HG02798 (cell line): ENCODE measurements around the gene STRBP.

Experiments used
- ATAC-seq: cut with Tn5 transposase; IDR thresholded peaks from one replicate; pipeline ENCODE4 v1.9.1; 2021; ENCODE audit warnings: mild to moderate bottlenecking; ENCODE audit not compliant: unreplicated experiment, poor library complexity

STRBP gene

DNA sequence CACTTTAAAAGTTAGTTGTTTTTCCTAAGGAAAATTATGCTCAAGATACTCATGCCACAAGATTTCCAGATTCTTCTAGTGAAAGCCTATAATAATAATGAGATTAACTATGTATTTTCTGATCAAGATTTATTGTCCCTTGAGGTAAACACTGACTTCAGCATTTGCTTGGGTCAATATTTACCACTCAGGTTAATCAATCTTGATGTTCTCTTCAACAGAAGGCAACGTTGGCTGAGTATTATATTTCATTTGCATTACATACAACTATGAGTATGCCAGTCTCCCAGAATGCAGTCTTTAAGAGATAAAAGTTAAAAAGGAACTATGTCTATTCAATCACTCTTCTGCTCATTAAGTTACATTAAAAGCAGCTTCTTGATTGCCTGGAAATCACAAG lies 119.3 kb downstream of the STRBP start:
- ATAC-seq: no peak

DNA sequence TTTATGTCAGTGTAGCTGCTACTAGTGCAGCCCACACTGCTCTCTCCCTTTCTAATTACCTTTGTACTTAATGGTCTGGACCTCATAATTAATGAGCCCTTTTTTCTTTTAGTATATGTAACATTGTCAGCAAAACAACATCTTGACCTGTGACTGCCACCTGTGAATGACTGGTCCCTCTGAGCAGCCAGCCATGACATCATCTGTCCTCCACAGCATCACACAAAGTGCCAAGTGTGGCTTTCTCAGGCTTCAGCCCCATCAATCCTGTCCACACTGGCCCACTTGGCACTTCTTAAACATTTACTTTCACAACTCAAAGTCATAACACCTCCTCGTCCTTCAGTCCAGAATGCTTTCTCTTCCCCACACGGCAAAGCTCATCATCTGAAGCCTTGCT lies 130.2 kb downstream of the STRBP start:
- ATAC-seq: no peak

DNA sequence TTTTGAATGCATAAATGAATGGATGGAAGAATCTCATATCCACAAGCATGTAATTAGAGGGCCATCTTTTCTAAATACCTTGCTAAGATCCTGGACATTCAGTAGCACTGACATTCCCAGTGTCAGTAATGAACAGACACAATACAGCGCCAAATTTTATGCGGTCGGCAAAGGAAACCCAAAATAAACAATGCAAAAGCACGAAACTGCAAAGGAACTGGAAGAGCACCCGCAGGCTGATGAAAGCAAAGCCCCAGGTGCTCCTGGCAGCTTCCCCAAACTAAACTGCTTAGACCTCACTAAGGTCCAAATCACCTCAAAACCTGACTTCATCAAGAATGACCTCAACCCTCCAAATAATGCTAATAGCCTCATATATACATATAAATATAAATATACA lies 133.0 kb downstream of the STRBP start:
- no peak for ATAC-seq

DNA sequence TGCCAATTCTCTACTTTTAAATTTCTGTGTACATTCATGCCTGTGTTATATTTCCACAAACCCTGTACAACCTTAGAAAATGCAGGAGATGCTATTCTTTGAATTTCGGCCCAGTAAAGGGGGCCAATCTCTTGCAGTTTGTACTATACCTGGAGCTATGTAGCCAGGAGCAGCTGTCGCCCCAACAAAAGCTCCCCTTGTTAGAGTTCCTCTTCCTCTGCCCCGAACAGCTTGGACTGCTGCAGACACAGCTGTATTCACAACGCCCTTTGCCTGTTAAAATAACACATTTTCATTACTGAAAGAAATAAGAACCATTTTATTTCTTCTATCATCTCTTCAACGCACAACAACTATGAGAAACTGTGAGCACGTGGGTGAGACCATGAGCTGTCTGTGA lies 135.7 kb downstream of the STRBP start:
- no peak for ATAC-seq

DNA sequence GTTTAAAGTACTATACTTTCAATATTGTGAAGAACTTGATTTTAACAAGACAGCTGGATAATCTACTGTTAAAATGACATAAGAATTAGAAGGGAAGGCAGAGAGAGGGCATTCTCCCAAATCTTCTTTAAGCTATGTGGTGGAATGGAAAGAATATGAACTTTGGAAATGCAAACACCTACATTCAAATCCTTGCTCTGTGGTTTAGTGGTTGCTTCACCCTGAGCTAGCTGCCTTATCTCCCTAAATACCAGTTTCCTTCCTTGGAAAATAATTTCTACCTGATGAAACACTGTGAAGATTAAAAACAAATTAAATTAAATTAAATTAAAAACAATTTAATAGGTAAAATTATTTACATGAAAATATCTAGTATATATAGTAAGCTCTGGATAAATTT lies 136.4 kb downstream of the STRBP start:
- ATAC-seq: no peak

DNA sequence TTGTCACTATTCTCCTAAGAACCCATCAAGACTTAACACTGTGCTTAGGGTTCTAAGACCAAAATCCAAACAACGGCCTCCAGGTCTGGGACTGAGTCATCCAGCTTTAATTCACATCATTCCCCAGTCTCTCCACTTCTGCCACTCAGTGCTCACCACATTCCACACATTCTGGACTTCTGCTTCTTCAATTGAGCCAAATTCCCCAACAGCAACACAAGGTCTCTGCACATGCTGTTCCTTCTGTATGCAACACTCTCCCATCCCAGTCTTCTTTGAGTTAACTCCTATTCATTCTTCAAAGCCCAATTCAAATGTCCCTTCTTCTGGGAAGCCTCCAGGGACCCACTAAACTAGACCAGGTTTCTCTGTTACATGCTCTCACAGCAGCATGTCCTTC lies 137.1 kb downstream of the STRBP start:
- ATAC-seq: no peak

DNA sequence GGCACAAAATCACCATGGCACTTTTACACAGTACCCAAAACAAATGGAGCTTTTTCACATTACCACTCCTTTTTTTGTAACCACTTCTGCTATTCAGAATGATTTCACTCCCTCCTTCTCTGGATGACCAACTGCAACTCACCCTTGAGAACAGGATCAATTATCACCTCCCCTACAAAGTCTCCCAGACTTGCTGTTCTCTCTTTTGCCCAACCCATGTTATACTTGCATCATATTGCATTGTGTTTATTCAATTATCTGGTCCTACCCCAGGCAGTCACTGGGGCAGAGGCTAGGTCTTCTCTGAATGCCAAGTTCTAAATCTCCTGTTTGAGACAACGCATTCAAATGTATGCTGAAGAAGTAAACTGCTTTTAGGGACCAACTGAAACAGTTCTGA lies 139.0 kb downstream of the STRBP start:
- no peak for ATAC-seq

DNA sequence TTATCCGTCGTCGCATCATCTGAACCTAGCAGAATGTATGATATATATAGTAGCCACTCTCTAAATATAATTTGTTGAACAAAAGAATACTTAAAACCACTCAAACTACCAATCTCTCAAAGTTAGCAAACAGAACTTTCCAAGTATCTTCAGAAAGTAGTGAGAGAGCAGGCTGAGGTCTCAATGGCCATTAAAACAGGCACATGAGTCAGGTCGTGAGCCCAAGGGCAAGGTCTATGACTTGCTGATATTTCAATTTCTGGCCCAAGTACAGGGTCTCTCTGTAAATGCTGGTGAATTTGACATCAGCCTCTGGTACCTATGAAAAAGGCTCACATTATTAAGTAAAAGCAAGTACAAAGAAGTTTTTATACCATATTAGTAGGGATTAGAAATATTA lies 139.8 kb downstream of the STRBP start:
- no peak for ATAC-seq

DNA sequence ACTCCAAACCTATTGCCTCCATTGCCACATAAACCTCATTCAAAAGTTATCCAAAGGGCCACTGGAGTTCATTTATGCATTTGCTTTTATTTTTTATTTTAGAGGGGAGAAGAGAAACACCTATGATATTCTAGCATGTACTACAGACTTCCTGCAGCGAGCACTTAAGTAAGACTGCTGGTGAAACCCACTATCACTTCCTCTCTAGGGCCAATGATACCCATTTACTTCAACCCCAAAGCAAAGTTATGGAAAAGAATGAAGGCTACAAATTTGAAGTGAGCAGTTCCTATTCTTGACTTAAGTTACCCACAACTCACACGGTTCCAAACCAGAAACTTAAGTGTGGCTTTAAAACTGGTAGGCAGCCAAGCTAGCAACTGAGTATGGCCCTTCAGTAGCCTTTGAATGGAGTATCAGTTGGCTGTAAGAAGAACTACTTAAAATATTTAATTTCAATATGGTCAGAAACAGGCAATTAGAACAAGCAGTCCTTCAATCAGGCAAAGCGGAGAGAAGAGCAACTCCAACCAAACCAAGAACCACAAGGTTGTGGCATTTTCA lies 140.8 kb downstream of the STRBP start:
- ATAC-seq: no peak

DNA sequence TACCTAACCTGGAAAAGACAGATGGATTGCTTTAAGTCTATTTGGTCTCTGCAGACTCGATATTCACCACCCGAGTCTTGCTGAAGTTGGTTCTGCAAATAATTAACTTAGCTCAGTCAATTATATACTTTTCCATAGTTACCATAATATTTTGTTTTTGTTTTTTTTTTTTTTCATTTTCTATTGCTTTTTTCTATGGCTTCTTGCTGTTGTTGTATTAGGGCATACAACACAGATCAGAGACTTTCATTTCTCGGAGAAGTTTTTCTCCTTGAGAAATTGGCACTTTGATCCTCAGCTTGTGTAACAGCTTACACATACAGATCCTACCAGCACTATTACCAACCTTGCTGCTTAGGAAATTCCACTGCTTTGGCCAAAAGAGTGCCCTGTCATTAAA lies 146.9 kb downstream of the STRBP start:
- no peak for ATAC-seq

DNA sequence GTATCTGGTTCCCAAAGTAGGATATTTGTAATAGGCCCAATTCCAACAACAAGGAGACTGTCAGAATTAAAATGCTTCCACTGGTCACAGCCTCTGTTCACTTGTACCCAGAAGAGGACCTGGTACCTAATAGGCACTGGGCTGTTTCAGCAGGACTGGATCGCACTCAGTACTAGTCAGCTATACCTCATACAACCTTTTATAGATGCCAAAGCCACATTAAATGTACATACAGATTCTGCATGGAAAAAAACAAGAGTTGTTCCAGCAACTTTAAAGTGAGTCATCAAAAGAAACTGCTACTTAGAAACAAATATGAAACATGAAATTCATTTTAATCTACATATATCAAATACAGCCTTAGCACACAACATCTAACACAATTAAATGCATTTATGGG lies 147.4 kb downstream of the STRBP start:
- ATAC-seq: no peak

DNA sequence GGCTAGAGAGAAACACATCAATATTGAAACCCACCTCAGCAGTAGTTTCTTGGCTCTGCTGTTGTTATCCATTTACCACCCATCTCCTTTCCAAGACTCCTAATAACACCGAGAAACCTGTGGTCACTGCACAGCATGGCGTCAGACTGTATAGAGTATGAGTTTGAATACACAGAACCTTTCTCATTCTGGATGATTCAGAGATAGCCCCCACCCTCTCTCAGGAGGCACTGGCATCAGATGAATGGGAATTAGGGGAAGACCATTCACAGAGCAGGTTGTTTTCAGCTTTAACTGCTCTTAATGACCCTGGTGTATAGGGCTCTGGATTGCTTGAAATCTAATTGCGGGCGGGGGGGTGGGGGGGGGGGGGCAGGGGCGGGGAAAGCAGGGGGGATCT lies 148.3 kb downstream of the STRBP start:
- ATAC-seq: no peak

DNA sequence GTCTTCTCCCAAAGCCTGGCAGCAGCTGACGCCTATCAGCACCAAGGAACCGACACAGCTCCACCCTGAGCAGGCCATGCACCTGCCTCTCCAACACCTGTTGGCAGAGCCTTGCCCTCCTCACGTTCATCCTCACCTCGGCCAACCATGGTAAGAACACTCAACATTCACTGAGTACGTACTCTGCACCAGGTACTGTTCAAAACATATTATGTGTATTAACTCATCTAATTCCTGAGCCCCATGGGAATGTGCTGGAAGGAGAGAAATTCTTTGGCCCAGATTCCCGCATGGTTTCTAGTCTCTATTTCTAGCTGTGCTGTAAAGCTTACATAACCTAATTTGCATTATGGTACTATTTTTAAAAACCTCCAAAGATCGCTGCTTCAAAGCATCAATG lies 148.8 kb downstream of the STRBP start:
- no peak for ATAC-seq

DNA sequence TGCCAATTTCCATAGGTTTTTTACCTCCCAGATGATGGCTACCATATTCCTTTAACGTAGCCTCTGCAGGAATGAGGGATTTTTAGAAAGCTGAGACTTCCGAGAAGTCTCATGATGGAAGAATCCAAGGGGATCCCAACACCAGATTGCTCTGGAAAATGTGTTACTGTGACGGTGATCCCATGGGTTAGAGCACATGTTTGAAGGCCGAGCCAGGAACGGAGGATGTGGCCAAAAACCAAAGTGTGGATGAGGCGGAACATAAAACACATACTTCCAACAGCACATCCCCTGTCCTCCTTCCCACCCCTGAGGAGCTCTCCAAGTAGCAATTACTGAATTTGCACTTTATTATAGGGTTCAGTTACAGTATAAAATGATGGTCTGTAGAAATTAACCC lies 152.3 kb downstream of the STRBP start:
- ATAC-seq: no peak

DNA sequence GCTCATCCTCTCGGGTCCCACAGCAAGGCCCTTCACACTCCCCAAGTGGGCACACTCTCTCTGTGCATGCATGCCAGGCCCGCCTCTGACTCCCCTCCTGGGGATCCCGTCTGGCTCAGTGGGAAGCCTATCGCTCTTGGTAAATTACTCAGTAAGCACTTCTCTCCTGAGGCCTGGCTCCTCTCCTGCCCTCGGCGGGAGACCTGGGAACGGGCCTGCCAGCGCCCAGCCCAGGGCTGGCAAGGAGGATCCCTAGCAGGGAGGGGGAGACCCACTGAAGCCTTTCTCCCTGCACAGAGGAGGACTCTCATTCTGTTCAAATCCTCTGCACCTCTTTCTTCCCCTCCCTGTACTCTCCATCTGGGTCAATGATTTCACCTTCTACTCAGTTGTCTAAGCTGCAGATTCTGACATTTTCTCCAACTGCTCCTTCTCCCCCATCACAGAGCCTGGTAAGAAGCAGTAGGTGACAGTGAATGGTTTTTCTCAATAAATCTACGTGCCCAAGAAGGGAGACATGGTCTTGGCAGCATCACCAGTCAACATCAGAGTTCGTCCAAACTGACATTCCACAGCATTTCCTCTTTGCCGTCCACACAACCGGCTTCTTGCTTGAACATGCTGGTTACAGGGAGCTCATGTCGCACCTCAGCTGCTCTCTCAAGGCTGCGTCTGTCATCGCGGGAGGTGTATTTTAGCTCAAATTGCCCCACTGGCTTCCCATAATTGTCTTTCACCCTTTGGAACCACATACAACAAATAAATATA lies 153.1 kb downstream of the STRBP start:
- no peak for ATAC-seq

DNA sequence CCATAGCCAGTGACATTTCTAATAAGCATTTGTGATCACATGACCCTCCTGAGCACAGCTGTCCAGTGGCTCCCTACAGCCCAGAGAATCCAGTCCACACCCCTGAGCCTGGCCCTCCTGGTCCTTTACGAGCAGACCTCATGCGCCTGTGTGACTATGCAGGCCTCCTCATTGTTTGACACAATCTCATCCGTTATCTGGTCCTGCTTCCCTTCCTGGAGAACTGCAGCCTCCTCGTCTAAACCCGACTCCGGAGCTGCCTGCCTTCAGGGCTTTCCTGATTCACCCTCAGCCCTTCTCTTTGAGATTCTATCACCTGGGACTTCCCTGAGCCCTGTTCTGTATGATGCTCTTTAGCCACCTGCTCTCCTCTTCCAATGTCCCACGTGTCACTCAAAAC lies 155.2 kb downstream of the STRBP start:
- no peak for ATAC-seq

DNA sequence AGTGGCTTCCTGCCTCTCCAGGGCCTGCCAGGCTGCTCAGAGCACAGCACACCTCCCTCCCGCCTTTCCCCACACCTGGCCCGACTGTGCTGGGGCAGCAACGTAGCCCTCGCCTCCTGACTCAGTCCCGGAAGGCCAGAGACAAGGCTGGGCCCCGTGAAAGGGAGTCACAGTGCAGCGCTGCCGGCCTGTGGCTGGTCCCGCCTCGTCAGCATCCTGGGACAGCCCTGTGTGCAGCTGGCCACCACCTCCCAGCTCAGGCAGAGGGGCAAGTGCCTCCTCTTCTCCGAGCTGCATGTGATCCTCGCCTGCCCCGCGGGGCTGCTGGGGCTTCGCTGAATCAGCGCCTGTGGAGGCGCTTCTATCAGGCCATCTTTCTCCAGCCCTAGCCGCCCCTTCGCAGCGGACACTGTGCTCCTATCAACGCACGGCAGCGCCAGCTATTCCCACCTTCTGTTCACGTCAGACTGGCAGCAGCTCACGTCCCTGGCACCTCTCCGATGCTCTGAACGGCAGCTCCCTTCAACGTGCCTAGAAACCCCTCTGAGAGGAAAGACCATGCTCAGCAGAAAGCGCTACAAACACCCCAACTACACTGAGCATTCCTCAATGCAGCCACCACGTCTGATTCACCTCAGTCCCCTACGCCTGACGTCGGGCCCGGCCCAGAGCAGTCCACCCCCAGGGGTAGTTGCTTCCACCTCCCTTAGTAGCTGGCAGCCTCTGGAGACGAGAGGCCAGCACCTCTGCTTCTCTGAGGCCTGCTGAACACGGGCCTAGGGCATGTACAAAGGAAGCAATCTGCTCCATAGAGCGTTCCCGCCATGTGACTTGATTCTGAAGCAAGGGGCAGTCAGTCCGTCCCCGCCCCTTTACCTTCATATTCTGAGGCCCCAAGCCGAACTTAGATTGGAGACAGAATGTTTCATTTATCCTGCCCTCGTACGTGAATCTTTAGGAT lies 156.1 kb downstream of the STRBP start:
- no peak for ATAC-seq

DNA sequence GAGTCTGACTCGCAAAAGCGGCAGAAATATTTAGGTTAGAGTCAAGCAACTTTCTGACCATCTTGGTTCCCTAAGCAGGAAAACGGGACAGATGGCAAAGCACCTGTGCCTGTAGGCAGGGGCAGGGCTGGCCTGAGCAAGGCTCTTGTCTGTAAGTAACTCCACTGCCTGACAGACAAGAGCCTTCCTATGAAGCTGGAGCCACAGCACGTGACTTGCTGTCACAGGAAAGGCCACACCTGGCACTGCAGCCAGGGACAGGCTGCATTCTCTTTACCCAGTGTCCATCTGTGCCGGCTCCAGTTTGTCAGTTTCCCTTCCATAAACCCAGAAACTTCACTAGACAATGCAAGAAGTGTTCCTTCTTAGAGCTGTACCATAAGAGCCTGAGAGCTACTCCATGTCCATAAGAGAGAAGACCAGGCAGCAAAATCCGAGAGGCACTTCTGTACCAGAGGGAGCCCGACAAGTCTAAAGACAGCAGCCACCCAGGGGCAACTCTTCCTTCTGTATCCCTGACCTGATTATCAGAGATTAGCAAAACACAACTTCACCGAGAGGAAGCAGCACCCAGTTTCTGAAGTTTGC lies 156.9 kb downstream of the STRBP start:
- no peak for ATAC-seq

DNA sequence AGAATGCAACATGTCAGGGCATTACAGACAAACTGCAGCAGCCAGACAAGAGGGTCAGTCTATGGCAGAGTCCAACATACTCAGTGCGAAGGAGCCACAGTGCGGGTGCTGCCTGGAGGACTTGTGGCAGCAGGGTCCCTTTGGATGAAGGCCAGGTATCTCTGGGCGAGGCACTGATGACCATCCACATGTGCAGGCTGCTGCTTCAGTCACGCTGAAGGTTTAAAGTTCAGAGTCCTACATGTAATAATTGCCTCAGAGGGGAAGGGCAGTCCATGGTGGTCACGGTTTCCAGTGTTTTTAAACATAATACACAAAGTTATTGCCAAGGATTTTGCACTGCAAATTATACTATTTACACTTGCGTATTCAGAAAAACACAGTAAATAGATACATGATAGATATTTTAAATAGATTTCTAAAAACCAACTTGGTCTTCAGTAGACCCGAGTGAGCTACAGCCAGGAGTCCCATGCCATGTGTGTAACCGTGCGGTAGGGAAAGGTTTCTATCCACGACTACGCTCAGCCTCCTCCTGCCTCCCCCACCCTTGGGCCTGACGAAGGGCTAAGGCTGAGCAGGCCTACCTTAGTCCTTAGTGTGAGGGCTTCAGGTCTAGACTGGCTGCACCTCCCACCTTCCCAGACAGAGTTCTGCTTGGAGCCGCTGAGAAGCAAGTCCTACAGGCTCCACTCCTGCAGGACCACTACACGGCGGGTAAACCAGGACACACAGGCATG lies 158.7 kb downstream of the STRBP start:
- ATAC-seq: no peak

DNA sequence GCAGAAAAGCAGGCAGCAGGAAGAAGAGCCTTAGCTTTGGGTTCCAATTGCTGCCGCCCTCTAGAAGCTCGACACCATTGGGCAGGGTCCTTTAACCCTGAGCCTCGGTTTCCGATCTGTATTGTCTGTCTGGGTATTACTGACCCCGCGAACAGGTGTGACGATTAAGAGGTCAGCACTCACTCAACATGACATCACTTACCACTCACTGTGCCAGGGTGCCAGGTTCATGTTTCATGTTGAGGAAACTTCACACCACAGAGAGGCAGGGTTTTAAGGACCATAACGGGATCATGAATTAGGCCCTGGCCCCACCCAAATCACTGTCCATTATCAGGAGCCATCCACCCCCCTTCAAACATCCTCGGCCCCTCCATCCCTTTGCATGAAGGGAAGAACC lies 159.4 kb downstream of the STRBP start:
- ATAC-seq: no peak
